Fibroblast of mammary gland (primary cell): ENCODE measurements around the gene CREBZF.

Source experiments
- DNase-seq: peaks from one replicate; pipeline ENCODE4 v3.0.0-alpha.2; 2010; ENCODE audit warnings: low read depth
- H3K4me3 ChIP-seq: 2 replicates; pipeline ENCODE4 v1.5.1; 2011; ENCODE audit warnings: low read depth, mild to moderate bottlenecking, low read length, moderate library complexity; ENCODE audit not compliant: control insufficient read depth
- CTCF ChIP-seq: conservative IDR thresholded peaks from 2 replicates; pipeline ENCODE4 v1.5.1; 2011; ENCODE audit warnings: low read depth, low read length, inconsistent platforms; ENCODE audit not compliant: control insufficient read depth, insufficient read depth

Gene CREBZF

GRCh38 chr11:85699957-85700741, 35.2 kb upstream of the CREBZF start:
- no peak for TF ChIP-seq CTCF
- H3K4me3 ChIP-seq: no peak overlapping the region
- no peak for DNase-seq

- no peak overlapping the region for H3K4me3 ChIP-seq
- no peak for TF ChIP-seq CTCF
- peak; percentile 13 for DNase-seq
Measured at GRCh38 chr11:85698195-85698594, 33.3 kb upstream of the CREBZF start.

- no peak overlapping the region for H3K4me3 ChIP-seq
- no peak for DNase-seq
- TF ChIP-seq CTCF: no peak
Measured at GRCh38 chr11:85697747-85698146, 32.8 kb upstream of the CREBZF start.

- no peak for TF ChIP-seq CTCF
- H3K4me3 ChIP-seq: no peak overlapping the region
- DNase-seq: no peak
Measured at GRCh38 chr11:85695546-85695945, 30.6 kb upstream of the CREBZF start.

- peak; percentile 71 for TF ChIP-seq CTCF
- no peak overlapping the region for H3K4me3 ChIP-seq
- DNase-seq: peak; percentile 71
Measured at GRCh38 chr11:85694385-85694980, 29.6 kb upstream of the CREBZF start.

GRCh38 chr11:85685820-85686459, 21.0 kb upstream of the CREBZF start, which contains the start of gene CCDC89:
Gene CCDC89 (minus strand): TSS chr11:85686195. CDS start chr11:85686130, 65 bp downstream.
- no peak for TF ChIP-seq CTCF
- peak; percentile 99 for DNase-seq
- H3K4me3 ChIP-seq: peak within 1 kb of the TSS; percentile 70
